NCI-H524 treated with DMSO at 0.1 percent for 48 hours (cell line): ENCODE measurements around the gene AOPEP.
A peak's percentile ranks its signal among the peaks of the same experiment; 100 is the strongest.

Experiments used
- DNase-seq: peaks from one replicate; lab custom pipeline; 2025; lab: John Stamatoyannopoulos, UW

AOPEP gene

DNA sequence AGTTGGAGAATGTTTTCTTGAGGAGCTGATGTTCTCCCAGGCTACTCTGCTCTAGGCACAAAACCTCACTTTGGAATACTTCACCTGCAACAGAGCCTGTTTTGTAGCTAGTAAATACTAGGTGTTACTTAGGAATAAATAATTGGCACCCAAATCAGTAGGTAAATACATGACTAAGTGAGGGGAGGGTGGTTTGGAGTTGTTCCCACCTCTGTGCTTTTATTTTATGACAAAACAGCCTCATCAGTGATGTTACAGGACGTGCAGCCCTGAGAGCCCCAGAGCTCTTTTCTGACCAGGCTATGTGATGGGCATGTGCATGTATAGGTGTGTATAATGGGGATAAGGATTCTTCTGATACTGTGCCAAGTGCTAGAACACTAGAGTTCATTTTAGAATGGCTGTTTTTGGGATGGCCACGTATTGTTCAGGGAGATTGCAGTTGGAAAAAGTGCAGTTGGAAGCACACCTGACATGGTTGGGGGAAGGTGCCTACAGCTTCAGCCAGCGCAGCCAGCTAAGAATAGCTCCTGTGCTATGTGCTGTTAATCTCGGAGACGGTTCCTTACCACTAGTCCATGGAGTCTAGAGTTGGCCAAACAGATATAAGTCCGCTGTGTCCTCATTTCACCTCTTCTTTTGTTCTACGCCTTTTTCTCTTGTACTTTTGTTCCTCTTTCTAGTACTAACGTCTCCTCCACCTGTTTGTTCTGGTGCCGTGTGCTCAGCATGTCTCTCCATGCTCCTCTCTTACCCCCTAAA lies 306.3 kb downstream of the AOPEP start:
- no peak for DNase-seq

DNA sequence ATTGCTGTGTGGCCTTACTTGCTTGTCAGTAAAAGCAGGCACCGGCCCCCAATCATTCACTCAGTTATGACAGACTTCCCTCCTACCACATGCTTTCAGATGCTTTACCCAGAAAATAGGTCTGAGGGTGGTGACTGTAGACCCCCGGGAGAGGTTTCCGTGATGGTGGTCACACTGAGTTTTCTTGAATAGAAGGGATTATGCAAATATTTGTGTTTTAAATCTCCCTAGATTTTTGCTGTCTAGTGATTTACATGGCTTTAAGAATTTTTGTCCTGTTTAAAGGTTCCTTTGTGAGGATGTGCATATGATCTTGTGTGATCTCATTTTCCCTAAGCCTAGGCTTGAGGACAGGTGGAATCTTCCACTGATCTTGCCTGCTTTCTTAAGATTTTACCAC lies 309.3 kb downstream of the AOPEP start:
- DNase-seq, result no peak

DNA sequence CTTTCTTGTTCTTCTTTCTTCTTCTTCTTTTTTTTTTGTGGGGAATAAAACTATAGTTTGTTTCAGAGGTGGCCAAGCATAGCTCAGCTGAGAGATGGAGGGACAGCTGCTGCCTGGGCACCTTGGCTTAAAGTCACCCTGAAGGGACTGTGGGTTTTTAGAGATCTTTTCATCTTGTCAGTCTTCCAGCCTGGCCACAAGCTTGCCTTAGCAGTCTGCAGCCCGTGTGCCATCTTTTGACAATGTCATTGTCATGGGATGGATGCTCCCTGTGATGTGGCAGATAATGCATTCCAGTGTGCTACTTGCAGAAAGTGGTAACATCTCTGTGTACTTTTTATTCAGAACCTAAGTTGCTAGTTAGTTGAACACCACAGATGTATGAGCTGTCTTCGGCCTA lies 310.2 kb downstream of the AOPEP start:
- no peak for DNase-seq

DNA sequence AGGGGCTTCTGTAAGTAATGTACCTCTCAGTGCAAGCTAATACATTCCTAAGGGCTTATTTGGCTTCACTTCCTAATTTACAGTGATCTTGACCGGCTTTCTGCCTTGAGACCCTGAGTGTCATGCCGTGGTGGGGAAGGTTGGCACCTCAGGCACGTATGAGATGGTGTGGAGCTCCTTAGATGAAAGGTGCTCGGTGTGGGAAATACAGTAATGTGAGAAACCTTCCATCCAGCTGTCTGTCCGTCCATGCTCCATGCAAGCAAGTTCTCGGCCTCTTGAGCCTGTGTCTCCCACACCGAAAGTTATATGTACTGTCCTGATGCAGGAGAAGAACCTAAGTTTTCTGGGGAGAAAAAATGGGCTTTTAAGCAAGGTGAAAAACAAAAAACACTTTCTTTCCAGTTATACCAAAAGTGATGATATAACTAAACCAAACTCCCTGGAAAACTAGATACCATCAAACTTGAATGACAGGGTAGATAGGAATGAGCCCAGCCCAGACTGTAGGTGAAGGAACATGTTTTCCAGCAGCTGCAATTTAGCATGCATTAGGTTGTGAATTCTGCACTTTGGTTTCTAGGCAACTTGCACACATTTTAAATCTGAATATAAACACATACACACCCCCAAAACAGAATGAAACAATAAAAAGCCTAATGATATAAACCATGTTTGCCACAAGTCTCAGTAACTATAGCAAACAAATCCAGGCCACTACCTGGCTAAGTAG lies 311.5 kb downstream of the AOPEP start:
- no peak for DNase-seq

DNA sequence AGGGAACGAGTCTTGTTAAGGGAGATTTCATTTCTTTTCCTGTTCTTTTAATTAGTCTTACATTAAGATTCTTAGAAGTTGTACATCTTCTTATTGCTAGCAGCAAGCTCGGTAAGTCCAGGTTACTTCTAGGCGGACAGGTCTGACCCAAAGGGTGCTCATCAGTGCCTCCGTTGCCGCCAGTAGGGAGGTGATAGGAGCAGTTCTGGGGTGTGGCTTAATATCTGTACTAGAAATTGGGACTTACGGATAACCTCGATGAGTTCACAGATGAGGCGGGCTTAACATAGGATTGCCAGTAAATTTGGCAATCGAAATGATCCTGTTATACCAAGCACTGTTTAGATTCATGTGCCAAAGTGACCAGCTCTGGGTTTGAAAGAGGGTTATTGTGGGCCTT lies 312.2 kb downstream of the AOPEP start:
- no peak for DNase-seq

DNA sequence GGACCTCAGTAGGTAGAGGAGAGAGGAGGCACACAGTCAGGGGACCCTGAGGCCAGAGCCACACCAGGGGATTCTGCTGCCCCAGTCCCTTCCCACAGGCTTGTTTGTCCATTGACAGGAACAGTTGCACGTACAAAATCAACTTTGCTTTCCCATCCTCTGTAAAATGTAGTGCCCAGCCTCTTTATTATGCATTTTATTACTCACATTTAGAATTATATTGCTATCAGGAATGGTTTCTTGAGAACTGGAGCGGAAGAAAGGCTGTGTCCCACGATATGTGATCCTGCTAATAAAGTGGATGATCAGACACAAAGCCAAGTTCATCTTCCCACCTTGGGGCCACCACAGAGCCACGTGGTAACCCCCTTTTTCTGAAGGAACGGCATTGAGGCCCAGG lies 313.6 kb downstream of the AOPEP start:
- no peak for DNase-seq

DNA sequence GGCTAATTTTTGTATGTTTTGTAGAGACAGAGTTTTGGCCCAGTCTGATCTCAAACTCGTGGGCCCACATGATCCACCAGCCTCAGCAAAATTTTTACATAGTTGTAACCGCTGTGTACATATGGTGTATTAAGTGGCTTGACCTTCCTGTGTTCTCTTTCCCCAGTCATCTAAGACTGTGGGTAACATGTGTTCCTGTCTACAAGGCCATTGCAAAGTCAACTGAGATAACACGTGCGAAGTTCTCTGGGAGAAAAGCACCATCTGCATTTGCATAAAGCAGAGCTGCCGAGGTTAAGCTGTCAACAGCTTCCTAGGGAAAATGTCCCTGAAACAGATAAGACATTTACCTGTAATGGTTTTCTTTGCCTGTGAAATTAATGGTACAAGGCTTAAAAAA lies 317.3 kb downstream of the AOPEP start:
- DNase-seq, result no peak

DNA sequence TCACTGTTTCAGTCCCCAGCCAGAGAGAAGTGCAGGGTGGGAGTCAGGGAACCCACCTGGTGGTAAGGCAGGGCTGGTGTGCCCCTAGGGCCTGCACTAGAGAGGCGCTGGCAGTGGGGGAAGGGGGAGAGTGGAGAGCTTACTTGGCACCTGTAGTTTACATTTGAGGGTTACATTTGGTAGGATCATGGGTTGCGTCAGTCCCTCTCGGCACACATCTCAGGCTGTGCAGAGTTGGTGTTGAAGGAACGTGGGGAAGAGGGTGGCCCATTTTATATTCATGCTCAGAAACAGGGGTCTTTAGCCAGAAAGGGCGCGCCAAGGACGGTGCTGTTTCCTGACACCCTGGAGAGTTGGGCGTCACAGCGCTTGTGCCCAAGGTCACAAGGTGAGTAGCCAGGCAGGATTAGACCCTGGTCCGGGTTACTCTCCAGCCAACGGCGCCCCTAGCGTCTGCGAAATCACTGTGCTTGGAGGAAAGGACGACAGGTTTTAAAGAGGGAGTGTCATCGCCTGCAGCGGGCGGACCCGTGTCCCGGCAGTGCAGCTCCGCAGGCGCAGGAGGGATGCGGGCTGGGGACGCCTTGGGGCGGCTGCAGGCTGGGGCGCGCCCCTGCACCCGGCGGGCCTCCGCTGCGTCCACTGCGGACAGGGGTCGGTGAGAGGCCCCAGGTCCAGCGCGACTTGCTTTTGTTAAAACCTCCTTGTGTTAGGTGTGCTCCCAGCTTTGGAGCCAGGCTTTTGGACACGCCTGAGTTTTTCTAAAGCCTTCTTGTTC lies 318.4 kb downstream of the AOPEP start:
- DNase-seq, result no peak

DNA sequence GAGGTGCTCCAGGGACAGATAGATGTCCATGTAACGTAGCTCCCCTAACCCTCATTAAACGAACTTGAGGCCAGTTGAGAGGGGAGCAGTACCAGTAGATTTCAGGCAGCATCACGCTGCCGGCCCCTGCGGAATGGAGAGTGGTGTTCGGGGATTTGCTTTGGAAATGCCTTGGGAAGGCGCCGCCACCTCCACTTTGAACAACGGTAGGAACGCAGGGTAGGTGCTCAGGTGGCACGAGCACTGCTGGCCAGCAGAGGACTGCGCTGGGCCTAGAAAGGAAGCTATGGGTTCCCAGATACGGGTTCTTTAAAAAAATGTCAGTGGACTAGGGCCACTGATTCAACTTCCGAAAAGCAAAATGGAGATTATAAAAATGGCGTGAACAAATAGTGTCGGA lies 319.3 kb downstream of the AOPEP start:
- no peak for DNase-seq

DNA sequence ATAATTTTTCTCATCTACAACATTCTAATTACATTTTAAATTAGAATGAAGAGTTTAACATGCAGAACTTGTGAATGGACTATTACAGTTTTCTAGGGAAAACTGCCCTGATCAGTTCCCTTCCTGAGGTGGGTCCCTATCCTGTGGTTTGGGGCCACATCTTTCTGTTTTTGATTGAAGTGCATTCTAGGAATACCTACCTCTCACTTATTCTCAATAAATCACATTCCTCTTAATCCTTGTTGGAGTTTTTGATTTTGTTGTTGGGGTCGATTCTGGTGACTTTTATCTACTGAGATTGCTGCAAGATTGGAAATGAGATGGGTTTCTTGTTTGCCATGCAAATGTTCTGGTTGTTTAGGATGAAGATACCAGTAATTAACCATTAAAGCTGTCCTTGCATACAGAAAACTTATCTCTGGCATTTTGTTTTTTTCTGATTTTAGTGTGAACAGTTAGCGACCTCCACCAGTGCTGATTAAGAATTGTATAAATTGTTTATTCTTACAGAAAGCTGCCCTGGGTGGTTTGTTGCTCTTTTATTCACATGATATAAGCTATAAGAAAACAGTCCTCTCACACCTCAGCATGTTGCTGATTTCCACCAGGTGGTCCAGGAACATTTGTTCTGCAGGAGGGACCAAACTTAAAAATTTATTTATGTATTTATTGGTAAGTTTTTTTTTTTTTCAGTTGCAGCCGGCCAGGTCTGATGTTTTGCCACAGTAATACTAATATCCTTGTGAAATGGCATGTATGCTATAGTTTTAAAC lies 321.1 kb downstream of the AOPEP start:
- DNase-seq, result no peak

DNA sequence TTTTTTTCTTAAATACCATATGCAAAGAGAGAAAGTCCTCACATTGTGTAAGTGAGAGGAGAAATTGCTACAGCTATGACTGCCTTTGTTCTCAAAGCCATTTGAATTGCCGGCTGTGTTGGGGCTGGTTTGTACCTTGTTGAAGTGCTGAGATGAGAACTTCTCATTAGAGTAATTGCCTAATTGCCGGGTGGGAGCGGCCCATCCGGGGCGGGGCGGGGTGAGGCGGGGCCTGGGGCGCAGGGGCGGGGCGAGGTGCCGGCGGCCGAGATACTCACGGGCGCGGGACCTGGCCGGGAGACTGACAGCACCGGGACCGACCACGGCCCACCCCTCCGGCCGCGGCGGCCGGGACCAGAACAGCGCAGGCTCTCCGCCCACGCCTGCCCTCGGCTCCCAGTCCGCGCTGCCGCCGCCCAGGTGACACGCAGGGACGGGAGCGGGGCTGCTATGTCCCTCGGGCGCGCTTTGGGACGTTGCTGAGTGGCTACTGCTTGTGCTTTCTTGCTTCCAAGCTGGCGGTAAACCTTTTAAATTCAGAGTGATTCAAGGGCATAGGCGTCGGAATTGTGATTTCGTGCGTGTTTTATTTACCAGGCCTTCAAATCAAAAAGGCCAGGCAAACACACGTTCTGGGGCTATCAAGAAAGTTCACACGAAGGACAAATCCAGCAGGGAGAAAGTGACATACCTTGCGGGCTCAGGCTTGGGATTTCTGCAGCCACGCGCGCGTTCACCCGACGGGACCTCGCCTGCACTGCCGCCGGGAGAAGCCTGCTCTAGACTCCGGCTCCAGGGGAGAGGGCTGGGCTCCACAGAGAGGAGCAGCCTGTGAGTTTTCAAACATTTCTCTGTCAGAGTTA lies 322.0 kb downstream of the AOPEP start:
- peak; percentile 9 for DNase-seq

DNA sequence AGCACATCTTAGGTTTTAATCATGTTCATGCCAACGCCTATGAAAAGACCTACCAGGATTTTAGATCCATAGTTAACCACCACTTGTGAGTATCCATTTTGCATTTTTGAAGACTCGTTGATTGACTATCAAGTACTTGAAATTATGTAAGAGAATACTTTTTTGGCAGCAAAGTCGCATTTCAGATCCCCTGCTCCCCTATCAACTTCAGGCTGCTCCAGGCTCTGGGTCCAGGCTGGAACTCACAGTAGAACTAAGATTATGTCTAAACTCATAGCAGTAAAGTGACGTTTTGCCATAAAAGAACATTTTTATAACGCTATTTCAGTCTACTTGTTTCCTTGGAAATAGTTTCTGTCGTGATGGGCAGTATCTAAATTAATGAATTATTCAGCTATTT lies 323.3 kb downstream of the AOPEP start:
- DNase-seq, result no peak

DNA sequence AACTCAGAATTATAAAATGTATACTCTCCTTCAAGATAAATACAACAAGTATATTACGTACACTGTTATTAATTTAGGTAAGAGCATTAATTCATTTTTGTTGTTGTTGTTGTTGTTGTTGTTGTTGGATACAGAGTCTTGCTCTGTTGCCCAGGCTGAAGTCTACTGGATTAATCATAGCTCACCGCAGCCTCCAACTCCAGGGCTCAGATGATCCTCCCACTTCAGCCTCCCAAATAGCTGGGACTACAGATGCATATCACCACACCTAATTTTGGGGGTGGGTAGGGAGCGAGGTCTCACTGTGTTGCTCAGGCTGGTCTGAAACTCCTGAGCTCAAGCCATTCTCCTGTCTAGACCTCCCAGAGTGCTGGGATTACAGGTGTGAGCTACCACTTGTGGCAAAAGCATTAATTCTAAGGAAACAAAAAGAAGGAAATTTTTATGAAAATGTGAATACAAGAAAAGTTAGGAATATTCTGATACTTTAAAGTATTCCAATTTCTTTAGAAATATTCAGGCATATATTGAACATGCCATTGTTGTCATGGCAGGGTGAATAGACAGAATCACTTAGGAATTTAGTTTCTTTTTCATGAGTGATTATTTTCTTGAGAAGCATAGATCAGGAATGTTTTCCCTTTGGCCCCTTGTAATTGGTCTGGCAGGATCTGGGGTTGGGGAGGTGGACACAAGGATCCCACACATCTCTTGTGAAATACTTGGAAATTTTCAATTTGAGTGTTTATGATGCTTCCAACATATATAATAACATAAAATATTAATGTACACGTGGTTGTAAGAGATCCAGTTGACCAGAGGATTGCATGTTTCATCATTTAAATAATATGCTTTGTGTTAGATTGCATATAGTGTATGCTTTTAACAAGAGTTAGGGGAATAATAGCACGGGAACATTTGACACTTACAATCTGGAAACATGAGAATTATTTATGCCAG lies 327.4 kb downstream of the AOPEP start:
- no peak for DNase-seq

DNA sequence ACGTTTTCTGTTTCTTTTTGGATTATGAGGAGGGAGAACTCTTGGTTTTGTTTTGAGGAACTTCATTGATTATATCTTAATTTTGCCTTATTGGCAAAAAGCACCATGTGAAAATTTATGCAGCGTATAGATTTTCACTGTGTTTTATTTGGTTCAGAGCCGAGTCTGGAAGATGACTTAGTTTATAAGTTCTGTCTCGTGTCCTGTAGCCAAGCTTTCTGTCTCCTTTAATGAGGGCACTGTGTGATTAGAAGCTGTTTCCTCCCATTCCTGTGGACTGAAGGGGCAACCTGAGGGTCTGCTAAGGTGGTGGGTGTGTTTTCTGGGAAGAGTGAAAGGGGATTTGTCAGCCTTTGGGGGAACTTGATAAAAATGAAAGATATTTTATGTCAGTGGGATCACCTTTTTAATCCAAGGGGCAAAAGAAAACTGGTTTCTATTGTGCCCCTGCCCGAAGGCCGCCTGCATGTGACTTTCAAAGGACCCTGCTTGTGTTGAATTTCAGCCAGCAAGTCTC lies 328.9 kb downstream of the AOPEP start:
- DNase-seq, result no peak

DNA sequence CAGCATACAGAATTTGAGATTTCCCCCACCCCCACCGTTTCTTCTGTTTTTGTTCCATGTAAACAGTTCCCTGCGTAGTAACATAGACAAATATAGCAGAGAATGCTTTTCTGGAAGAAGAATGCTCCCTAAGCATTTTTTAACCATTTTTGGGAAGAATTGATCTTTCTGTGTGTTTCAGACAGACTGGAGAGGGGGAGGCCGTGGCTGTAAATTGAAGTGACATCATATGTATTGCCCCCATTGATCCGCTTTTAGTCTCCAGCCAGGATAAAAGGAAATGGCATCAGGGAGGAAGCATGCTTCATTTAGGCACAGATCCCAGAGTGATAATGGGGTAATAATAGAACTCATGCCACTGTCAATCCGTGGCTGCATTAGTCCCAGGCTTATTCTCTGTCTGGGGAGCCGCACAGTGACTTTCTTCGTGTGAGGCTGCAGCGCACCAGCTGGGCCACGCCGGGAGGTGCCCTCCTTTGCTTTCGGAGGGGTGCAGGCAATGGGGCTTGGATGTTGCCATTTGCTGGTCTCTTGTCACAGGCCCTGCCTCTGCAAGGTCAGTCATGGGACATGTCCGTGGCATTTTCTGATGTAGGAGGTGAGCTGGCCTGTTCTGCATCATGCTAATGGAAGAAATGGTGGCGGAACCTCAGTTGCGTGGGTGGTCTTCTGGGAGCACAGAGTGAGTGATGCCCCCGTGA lies 329.5 kb downstream of the AOPEP start:
- DNase-seq, result no peak

DNA sequence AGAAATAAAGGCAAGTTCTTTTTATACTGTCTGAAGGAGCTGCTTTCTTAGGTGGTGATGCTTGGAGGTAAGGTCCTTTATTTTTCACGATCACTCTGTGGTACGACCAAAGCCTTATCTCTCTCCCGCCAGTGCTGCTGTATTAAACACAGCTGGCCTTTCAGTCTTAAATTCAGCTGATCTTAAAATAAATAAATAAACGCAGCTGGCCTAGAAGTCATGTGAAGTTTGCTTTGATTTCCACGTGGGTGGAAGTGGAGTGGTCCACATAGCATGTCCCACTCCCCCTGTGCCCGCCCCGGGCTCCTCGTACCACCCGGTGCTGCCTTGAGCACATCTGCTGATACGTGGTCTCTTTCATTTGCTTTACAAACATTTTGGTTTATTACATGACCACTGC lies 330.6 kb downstream of the AOPEP start:
- no peak for DNase-seq

DNA sequence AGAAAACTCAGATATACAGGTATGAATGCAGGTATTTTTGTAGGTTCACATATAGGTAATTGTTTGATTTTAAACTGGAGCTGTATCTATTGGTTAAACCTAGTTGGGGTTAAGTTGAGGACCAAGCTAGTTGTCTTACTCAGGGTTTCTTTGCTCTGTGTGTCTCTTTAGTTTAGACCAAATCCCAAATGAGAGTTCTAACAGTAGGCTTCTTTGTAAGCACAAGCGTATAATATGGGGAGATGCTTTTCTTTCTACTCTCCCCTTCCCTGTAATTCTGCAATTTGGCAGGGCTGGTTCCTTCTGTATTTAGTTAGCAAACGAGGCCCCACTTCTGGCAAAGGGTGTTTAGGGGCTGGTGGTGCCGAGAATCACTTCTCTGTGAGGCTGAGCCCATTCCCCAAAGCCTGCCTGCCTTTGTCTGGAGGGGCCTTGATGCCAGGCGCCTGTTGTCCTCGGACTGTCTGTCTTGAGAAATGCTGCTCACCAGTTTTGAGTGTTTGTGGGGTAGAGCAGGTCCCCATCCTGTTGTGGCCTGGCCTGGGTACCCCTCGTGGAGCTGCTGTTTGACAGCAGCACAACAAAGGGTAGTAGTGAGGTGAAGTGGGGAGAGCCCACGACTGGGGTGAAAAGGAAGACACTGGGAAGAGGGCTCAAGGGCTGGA lies 331.8 kb downstream of the AOPEP start:
- no peak for DNase-seq

DNA sequence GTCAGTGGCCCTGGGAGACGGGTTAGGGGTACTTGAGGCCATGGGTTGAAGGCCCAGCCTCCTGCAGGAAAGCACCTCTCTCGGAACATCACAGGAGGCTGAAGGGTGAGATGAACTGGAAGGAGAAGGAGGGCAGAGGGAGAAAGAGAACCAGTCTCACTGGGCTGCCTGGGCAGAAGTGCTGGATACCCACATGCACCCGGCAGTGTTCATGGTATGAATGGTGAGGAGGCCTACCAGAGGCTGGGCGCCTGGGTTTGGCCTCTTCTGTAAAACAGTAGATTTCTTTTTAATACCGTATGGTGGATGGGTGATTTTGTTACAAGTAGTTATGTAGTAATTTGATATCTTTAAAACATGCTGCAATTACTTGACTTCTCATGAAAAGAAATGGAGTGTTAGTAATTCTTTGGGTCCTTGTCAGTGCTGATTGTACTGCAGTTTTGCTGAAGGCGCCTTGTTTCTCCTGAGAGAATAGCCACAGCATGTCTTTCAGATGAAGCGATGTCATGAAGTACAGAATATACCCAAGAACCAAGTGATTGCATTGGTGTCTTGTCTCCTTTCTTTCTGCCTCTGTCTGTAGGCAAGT lies 332.4 kb downstream of the AOPEP start:
- DNase-seq, result no peak
